K562 (cell line): ENCODE data around the gene PPP1R13B. TPM values are rescaled to one million over a fixed set of nuclear protein-coding genes. Genes with fewer than 3 reads are reported as not detected.
"Not testable (repeated sequence)": the region's sequence is repeated elsewhere in the genome, so short reads cannot be mapped to it uniquely, and the experiment has no call there.

ENCODE experiments used
- ATAC-seq: fragments of 200-7000 bp; cut with Tn5 transposase; 3 replicates; pipeline ENCODE4 v1.9.1; 2020; ENCODE audit warnings: moderate library complexity
- BruUV-seq: library from RNA; stranded (reverse); fragments of 400-500 nt; replicated peaks from 2 replicates; lab custom pipeline; 2021; lab: Mats Ljungman, UMichigan
- CTCF ChIA-PET: fragments of 300-600 bp; formaldehyde crosslinking; extraction: SDS; loops from one replicate; lab custom pipeline; 2021; ENCODE audit warnings: low intra/inter-chr PET ratio; lab: Yijun Ruan, JAX
- POLR2A ChIA-PET: fragments of 300-600, 350-650 bp; sonication (Branson Sonifier 250); formaldehyde crosslinking; extraction: SDS; loops from one replicate; lab custom pipeline; 2021; ENCODE audit warnings: antibody characterized with exemption, inconsistent platforms; lab: Yijun Ruan, JAX
- DNase-seq, 4 experiments: peaks; one replicate each; pipeline versions ENCODE4 v3.0.0 to v3.0.0-alpha.2; 2011 to 2018; ENCODE audit warnings: low spot score in 3 of 4, mixed read lengths in 3 of 4; ENCODE audit errors: extremely low read depth in 1 of 4
- FAIRE-seq: peaks from 2 replicates; lab custom pipeline; 2011; peaks lifted over from hg19 to GRCh38; lab: Jason Lieb, UNC
- H2AFZ ChIP-seq: 2 replicates; pipeline ENCODE4 v1.6.0; 2011; ENCODE audit warnings: low read depth, low read length, control low read depth, inconsistent platforms
- H3K27ac ChIP-seq: fragments of 200-600 bp; 3 replicates; pipeline ENCODE4 v1.8.0; 2011; ENCODE audit warnings: low read depth, mild to moderate bottlenecking, control low read depth, inconsistent platforms, low read length, moderate library complexity, mixed read lengths; ENCODE audit errors: extremely low read depth
- H3K27me3 ChIP-seq, 2 experiments: fragments of 300-600 bp in 1 of 2; 2 replicates in 1 of 2; 3 replicates in 1 of 2; pipeline versions ENCODE4 v1.6.0 to v1.8.0; 2011; ENCODE audit warnings: inconsistent platforms in 2 of 2, low read length in 2 of 2, mild to moderate bottlenecking in 1 of 2, mixed read lengths in 1 of 2, moderate library complexity in 1 of 2; ENCODE audit not compliant: control insufficient read depth in 2 of 2, insufficient read depth in 2 of 2
- H3K36me3 ChIP-seq: fragments of 300-600 bp; 3 replicates; pipeline ENCODE4 v1.8.0; 2011; ENCODE audit warnings: mild to moderate bottlenecking, low read length, inconsistent platforms; ENCODE audit not compliant: control insufficient read depth, insufficient read depth
- H3K4me1 ChIP-seq, 2 experiments: fragments of 200-600 bp in 1 of 2; replicated peaks in 1 of 2; 2 replicates in 1 of 2; 3 replicates in 1 of 2; pipeline versions ENCODE4 v1.5.1 to v1.8.0; 2011; ENCODE audit warnings: inconsistent platforms in 2 of 2, low read length in 2 of 2, mild to moderate bottlenecking in 1 of 2, mixed read lengths in 1 of 2, moderate library complexity in 1 of 2; ENCODE audit not compliant: control insufficient read depth in 2 of 2, insufficient read depth in 2 of 2
- H3K4me2 ChIP-seq: 2 replicates; pipeline ENCODE4 v1.6.1; 2011; ENCODE audit warnings: low read length, control low read depth, inconsistent platforms, mixed read lengths; ENCODE audit not compliant: insufficient read depth
- H3K4me3 ChIP-seq: fragments of 200-600 bp; sonication (generic), shearing (Covaris generic); 2 replicates; pipeline ENCODE4 v1.5.1; 2016; ENCODE audit warnings: control low read depth, inconsistent platforms
- H3K79me2 ChIP-seq: fragments of 200-600 bp; 3 replicates; pipeline ENCODE4 v1.8.0; 2011; ENCODE audit warnings: low read length, inconsistent platforms; ENCODE audit not compliant: control insufficient read depth, insufficient read depth
- H3K9ac ChIP-seq, 2 experiments: 2 replicates each; pipeline versions ENCODE4 v1.6.0 to v1.6.1; 2011; ENCODE audit warnings: low read depth in 2 of 2, low read length in 2 of 2, control low read depth in 1 of 2, inconsistent platforms in 1 of 2, mild to moderate bottlenecking in 1 of 2, mixed read lengths in 1 of 2; ENCODE audit not compliant: insufficient read depth in 1 of 2
- H3K9me1 ChIP-seq: one replicate; pipeline ENCODE4 v1.6.0; 2011; ENCODE audit warnings: inconsistent platforms, mild to moderate bottlenecking, low read length, moderate library complexity; ENCODE audit not compliant: control insufficient read depth, insufficient read depth
- H3K9me3 ChIP-seq: replicated peaks from 2 replicates; pipeline ENCODE4 v1.5.1; 2011; ENCODE audit warnings: low read depth, low read length, inconsistent platforms; ENCODE audit not compliant: control insufficient read depth, insufficient read depth
- H4K20me1 ChIP-seq: replicated peaks from 2 replicates; pipeline ENCODE4 v1.6.1; 2011; ENCODE audit warnings: low read length, inconsistent platforms, mixed read lengths; ENCODE audit not compliant: control insufficient read depth, insufficient read depth
- BRD9 ChIP-seq: fragments of 450-650 bp; IDR thresholded peaks from 2 replicates; pipeline ENCODE4 v1.6.1; 2018; ENCODE audit warnings: low read depth; ENCODE audit not compliant: partially characterized antibody
- CBX1 ChIP-seq: sonication (generic); IDR thresholded peaks from 2 replicates; pipeline ENCODE4 v1.6.1; 2016; ENCODE audit warnings: antibody characterized with exemption, low read depth, mild to moderate bottlenecking
- CEBPG ChIP-seq, 3 experiments: fragments of 200-800 bp in 1 of 3; sonication (Bioruptor generic) in 1 of 3; sonication (generic) in 1 of 3; formaldehyde crosslinking in 1 of 3; IDR thresholded peaks in 2 of 3; conservative IDR thresholded peaks in 1 of 3; 2 replicates each; pipeline versions ENCODE4 v1.6.1 to v1.8.0; 2016 to 2022; ENCODE audit warnings: missing compliant biosample characterization in 2 of 3, missing genetic modification characterization in 2 of 3, mild to moderate bottlenecking in 1 of 3, missing genetic modification reagents in 1 of 3
- SAP30 ChIP-seq: fragments of 200-600 bp; sonication (generic); IDR thresholded peaks from 2 replicates; pipeline ENCODE4 v1.6.1; 2012; ENCODE audit warnings: borderline replicate concordance, low read depth, mild to moderate bottlenecking, moderate library complexity, low read length, control low read depth, inconsistent platforms; ENCODE audit not compliant: insufficient read depth, poor library complexity, severe bottlenecking
- ZNF589 ChIP-seq: fragments of 200-800 bp; sonication (Bioruptor generic); IDR thresholded peaks from 2 replicates; pipeline ENCODE4 v1.6.1; 2016; ENCODE audit warnings: low read depth, missing genetic modification characterization, missing compliant biosample characterization
- ZNF699 ChIP-seq: fragments of 250-450 bp; sonication (Bioruptor Pico); IDR thresholded peaks from 2 replicates; pipeline ENCODE4 v1.8.0; 2021; ENCODE audit warnings: mild to moderate bottlenecking, moderate library complexity; ENCODE audit not compliant: insufficient replicate concordance
- WGBS: fragments of 100-300 bp; shearing (Covaris generic); methylation state at CpG from one replicate; pipeline ENCODE4 v1.1.6; 2016; ENCODE audit warnings: low coverage, mixed read lengths; ENCODE audit not compliant: insufficient coverage; ENCODE audit errors: missing lambda C conversion rate; 5-methylcytosine and 5-hydroxymethylcytosine counted together
- in situ Hi-C: fragments of 300-500 bp; cut with MboI; formaldehyde crosslinking; loops from 4 replicates; pipeline ENCODE4 v1.15.0; 2018; ENCODE audit warnings: inconsistent platforms, mixed read lengths
- intact Hi-C: fragments of 100-400 bp; cut with micrococcal nuclease; formaldehyde crosslinking; loops from 2 replicates; pipeline ENCODE4 v1.14.2; 2022
- polyA plus RNA-seq, 8 experiments: library from polyadenylated mRNA; depleted of rRNA in 4 of 8; stranded (reverse) in 5 of 8; unstranded in 3 of 8; fragments of >200 nt; fragmentation: Nextera tagmentation in 2 of 8; fragmentation: Illumina TruSeq in 1 of 8; extraction: Ambion mirVana in 2 of 8; extraction: Trizol in 1 of 8; gene quantifications; 2 replicates each; pipeline versions ENCODE4 v1.2.1 to v1.2.3, GENCODE V29; 2011 to 2014; ENCODE audit warnings: inconsistent platforms in 1 of 8, missing spikeins in 1 of 8
- total RNA-seq, 7 experiments: library from RNA; depleted of rRNA in 6 of 7; stranded (reverse); fragments of >200 nt in 6 of 7; fragmentation: Illumina TruSeq in 2 of 7; extraction: Trizol in 2 of 7; gene quantifications; 2 replicates each; pipeline versions ENCODE4 v1.2.1 to v1.2.3, GENCODE V29; 2011 to 2021; ENCODE audit warnings: low replicate concordance in 1 of 7
- TF ChIP-seq, protein P1 (sequence below): fragments of 450-650 bp; IDR thresholded peaks from 2 replicates; pipeline ENCODE4 v1.6.1; 2018; ENCODE audit warnings: mild to moderate bottlenecking, low read depth; ENCODE audit not compliant: partially characterized antibody
- TF ChIP-seq, protein P2 (sequence below): fragments of 450-650 bp; IDR thresholded peaks from 2 replicates; pipeline ENCODE4 v1.6.1; 2016; ENCODE audit warnings: low read depth, mild to moderate bottlenecking, moderate library complexity

Gene PPP1R13B
- total and polyA plus RNA-seq, 9 of the 15 experiments (the other 6 are each of a cell fraction or from before 2014, with no cell fraction given) = 0.03 to 1.7 (median 0.15) TPM

DNA sequence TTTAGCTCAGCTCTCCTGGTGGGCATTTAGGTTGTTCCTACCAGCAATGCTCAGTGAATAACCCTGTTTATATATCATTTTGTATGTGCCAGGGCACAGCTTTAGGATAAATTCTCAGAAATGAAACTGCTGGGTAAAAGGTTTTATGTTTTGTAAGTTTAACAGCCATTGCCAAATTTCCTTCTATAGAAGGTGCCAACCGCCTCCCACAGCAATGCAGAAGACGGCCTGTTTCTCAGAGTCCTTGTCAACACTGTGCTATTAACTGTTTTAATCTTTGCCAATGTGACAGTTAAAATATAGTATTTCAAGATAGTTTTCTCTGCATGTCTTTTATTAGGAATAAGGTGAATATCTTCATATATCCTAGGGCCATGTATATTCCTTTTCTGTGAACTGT is 65.0 kb downstream of the PPP1R13B start (continued):
- TF ChIP-seq CEBPG (CRISPR knock-in tag; IDR thresholded peaks at IDR 0.05) = no peak
- no peak for TF ChIP-seq CEBPG (tag; conservative IDR thresholded peaks at IDR 0.05 in 1 of 2, IDR thresholded peaks at IDR 0.05 in 1 of 2)
- TF ChIP-seq CBX1 = no peak
- TF ChIP-seq, protein P1, sequence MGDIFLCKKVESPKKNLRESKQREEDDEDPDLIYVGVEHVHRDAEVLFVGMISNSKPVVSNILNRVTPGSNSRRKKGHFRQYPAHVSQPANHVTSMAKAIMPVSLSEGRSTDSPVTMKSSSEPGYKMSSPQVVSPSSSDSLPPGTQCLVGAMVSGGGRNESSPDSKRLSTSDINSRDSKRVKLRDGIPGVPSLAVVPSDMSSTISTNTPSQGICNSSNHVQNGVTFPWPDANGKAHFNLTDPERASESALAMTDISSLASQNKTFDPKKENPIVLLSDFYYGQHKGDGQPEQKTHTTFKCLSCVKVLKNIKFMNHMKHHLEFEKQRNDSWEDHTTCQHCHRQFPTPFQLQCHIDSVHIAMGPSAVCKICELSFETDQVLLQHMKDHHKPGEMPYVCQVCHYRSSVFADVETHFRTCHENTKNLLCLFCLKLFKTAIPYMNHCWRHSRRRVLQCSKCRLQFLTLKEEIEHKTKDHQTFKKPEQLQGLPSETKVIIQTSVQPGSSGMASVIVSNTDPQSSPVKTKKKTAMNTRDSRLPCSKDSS = no peak
- TF ChIP-seq ZNF699 (CRISPR knock-in tag) = no peak
- no peak for TF ChIP-seq BRD9
- no peak for TF ChIP-seq ZNF589 (CRISPR knock-in tag)
- no peak for TF ChIP-seq SAP30
- TF ChIP-seq, protein P2, sequence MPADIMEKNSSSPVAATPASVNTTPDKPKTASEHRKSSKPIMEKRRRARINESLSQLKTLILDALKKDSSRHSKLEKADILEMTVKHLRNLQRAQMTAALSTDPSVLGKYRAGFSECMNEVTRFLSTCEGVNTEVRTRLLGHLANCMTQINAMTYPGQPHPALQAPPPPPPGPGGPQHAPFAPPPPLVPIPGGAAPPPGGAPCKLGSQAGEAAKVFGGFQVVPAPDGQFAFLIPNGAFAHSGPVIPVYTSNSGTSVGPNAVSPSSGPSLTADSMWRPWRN = no peak
- TF ChIP-seq, all 486 proteins: peak for 0

DNA sequence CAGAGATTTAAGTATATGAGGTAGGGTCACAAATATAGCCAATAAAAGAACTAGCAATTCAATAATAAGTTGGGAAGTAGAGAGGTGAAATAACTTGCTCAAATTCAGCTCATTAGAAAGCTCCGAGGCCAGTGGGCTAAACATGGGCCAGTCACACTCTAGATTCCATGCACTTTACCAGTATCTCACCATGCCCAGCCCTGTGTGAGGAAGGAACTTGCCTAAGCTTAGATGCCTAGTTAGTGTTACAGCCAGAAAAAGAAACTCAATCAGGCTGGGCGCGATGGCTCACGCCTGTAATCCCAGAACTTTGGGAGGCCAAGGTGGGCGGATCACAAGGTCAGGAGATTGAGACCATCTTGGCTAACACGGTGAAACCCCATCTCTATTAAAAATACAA is 71.1 kb downstream of the PPP1R13B start:
- H4K20me1 ChIP-seq, H3K4me3 ChIP-seq, POLR2A ChIA-PET, CTCF ChIA-PET, H3K4me2 ChIP-seq, H3K9ac ChIP-seq, H3K79me2 ChIP-seq, H3K36me3 ChIP-seq, BruUV-seq, H3K9me1 ChIP-seq, DNase-seq, ATAC-seq, H3K4me1 ChIP-seq, intact Hi-C loops, H3K27ac ChIP-seq, H3K9me3 ChIP-seq, in situ Hi-C loops, FAIRE-seq, H2AFZ ChIP-seq: not testable (repeated sequence)
- 0% methylated on average over 1 of the region's 6 CpGs for WGBS
- H3K27me3 ChIP-seq = peaks cover 0 to 13% of the 10 kb centered on the region in 2 experiments; a peak in 3 of 5 replicates
